Osteoblast (primary cell): ENCODE measurements around the gene DYRK1B. TPM values are rescaled to one million over a fixed set of nuclear protein-coding genes. Genes with fewer than 3 reads are reported as not detected.

Experiments used
- DNase-seq: peaks from one replicate; pipeline ENCODE4 v3.0.0; 2011; ENCODE audit warnings: low spot score, mixed read lengths; ENCODE audit not compliant: insufficient read length; ENCODE audit errors: missing footprints
- H2AFZ ChIP-seq: 2 replicates; pipeline ENCODE4 v1.6.0; 2011; ENCODE audit warnings: mild to moderate bottlenecking, low read length
- H3K27ac ChIP-seq: 2 replicates; pipeline ENCODE4 v1.5.1; 2011; ENCODE audit warnings: mild to moderate bottlenecking, low read depth, low read length, moderate library complexity
- H3K27me3 ChIP-seq: 2 replicates; pipeline ENCODE4 v1.6.0; 2012; ENCODE audit warnings: mild to moderate bottlenecking, control low read depth, inconsistent platforms, low read length, moderate library complexity; ENCODE audit not compliant: insufficient read depth
- H3K36me3 ChIP-seq: 2 replicates; pipeline ENCODE4 v1.5.1; 2011; ENCODE audit warnings: mild to moderate bottlenecking, low read length, control low read depth, moderate library complexity; ENCODE audit not compliant: insufficient read depth
- H3K4me1 ChIP-seq: 2 replicates; pipeline ENCODE4 v1.5.1; 2011; ENCODE audit warnings: mild to moderate bottlenecking, low read length, control low read depth, moderate library complexity; ENCODE audit not compliant: insufficient read depth
- H3K4me2 ChIP-seq: 2 replicates; pipeline ENCODE4 v1.6.0; 2011; ENCODE audit warnings: mild to moderate bottlenecking, low read length; ENCODE audit not compliant: insufficient read depth
- H3K4me3 ChIP-seq: fragments of 200-600 bp; sonication (generic); 3 replicates; pipeline ENCODE4 v1.5.1; 2012; ENCODE audit warnings: mild to moderate bottlenecking, low read length, inconsistent platforms; ENCODE audit not compliant: insufficient read depth
- H3K79me2 ChIP-seq: 2 replicates; pipeline ENCODE4 v1.6.0; 2012; ENCODE audit warnings: mild to moderate bottlenecking, low read length, control low read depth, inconsistent platforms; ENCODE audit not compliant: insufficient read depth
- H3K9me3 ChIP-seq: 2 replicates; pipeline ENCODE4 v1.5.1; 2011; ENCODE audit warnings: low read depth, low read length, control low read depth
- H4K20me1 ChIP-seq: 2 replicates; pipeline ENCODE4 v1.6.0; 2012; ENCODE audit warnings: mild to moderate bottlenecking, low read length, control low read depth; ENCODE audit not compliant: insufficient read depth
- total RNA-seq: library from RNA; depleted of rRNA; stranded (reverse); fragments of >200 nt; gene quantifications from 2 replicates; pipeline ENCODE4 v1.2.3, GENCODE V29; 2012
- TF ChIP-seq, protein P1 (sequence below): IDR thresholded peaks from 2 replicates; pipeline ENCODE4 v1.5.1; 2011; ENCODE audit warnings: mild to moderate bottlenecking, low read depth, low read length, moderate library complexity; ENCODE audit errors: extremely low read depth

DYRK1B gene
- total RNA-seq, 1 donor: 19.5 TPM

DNA sequence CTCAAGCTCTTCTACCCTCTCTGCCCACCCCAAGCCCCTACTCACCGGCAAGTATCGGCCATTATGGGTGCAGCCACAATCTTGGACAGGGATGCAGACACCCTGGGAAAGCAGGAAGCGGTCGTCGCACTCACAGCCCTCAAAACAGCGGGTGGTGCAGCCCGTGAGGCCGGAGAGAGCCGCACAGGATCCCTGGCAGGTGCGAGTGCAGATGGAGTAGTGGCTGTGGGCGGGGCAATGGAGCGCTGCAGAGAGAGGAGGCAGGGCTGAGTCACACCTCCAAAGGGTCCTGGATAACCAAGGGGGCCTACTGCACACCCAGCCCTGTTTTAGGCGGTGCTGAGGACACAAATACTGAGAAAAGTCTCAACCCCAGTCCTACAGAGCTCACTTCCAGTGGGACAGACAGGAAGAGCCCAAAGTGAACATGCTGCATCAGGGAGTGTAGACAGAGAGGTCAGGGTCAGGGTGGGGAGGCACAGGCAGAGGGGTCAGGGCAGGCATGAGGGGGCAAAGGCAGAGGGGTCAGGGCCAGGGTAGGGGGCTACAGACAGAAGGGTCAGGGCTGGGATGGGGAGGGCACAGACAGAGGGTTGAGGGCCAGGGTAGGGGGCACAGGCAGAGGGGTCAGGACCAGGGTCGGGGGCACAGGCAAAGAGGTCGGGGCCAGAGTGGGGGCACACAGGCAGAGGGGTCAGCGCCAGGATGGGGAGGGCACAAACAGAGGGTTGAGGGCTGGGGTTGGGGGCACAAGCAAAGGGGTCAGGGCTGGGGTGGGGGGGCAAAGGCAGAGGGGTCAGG lies 36.4 kb upstream of the DYRK1B start:
- no peak overlapping the region for H3K4me2 ChIP-seq
- no peak overlapping the region for H2AFZ ChIP-seq
- TF ChIP-seq, protein P1, sequence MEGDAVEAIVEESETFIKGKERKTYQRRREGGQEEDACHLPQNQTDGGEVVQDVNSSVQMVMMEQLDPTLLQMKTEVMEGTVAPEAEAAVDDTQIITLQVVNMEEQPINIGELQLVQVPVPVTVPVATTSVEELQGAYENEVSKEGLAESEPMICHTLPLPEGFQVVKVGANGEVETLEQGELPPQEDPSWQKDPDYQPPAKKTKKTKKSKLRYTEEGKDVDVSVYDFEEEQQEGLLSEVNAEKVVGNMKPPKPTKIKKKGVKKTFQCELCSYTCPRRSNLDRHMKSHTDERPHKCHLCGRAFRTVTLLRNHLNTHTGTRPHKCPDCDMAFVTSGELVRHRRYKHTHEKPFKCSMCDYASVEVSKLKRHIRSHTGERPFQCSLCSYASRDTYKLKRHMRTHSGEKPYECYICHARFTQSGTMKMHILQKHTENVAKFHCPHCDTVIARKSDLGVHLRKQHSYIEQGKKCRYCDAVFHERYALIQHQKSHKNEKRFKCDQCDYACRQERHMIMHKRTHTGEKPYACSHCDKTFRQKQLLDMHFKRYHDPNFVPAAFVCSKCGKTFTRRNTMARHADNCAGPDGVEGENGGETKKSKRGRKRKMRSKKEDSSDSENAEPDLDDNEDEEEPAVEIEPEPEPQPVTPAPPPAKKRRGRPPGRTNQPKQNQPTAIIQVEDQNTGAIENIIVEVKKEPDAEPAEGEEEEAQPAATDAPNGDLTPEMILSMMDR: no peak
- H3K27ac ChIP-seq: no peak overlapping the region
- no peaks in the 10 kb centered on the region for H3K36me3 ChIP-seq
- no peak overlapping the region for H3K4me3 ChIP-seq
- H4K20me1 ChIP-seq: no peaks in the 10 kb centered on the region
- H3K4me1 ChIP-seq: no peaks in the 10 kb centered on the region
- H3K27me3 ChIP-seq: no peaks in the 10 kb centered on the region
- H3K79me2 ChIP-seq: no peaks in the 10 kb centered on the region
- DNase-seq: peak; percentile 87
- no peaks in the 10 kb centered on the region for H3K9me3 ChIP-seq

GRCh38 chr19:39867952-39868351 lies 34.0 kb upstream of the DYRK1B start:
- no peaks in the 10 kb centered on the region for H3K36me3 ChIP-seq
- TF ChIP-seq, protein P1: no peak
- H3K79me2 ChIP-seq: no peaks in the 10 kb centered on the region
- H4K20me1 ChIP-seq: no peaks in the 10 kb centered on the region
- DNase-seq: no peak
- H2AFZ ChIP-seq: no peak overlapping the region
- no peak overlapping the region for H3K4me3 ChIP-seq
- H3K27ac ChIP-seq: no peak overlapping the region
- no peaks in the 10 kb centered on the region for H3K9me3 ChIP-seq
- H3K27me3 ChIP-seq: no peaks in the 10 kb centered on the region
- no peak overlapping the region for H3K4me2 ChIP-seq
- H3K4me1 ChIP-seq: no peaks in the 10 kb centered on the region

GRCh38 chr19:39867133-39867532 lies 33.2 kb upstream of the DYRK1B start:
- DNase-seq: no peak
- TF ChIP-seq, protein P1: no peak
- H3K36me3 ChIP-seq: no peaks in the 10 kb centered on the region
- H3K27me3 ChIP-seq: no peaks in the 10 kb centered on the region
- H3K27ac ChIP-seq: no peak overlapping the region
- H3K4me2 ChIP-seq: no peak overlapping the region
- no peak overlapping the region for H3K4me3 ChIP-seq
- no peaks in the 10 kb centered on the region for H3K79me2 ChIP-seq
- H3K4me1 ChIP-seq: no peaks in the 10 kb centered on the region
- H2AFZ ChIP-seq: no peak overlapping the region
- H4K20me1 ChIP-seq: no peaks in the 10 kb centered on the region
- no peaks in the 10 kb centered on the region for H3K9me3 ChIP-seq

- no peaks in the 10 kb centered on the region for H3K79me2 ChIP-seq
- H4K20me1 ChIP-seq: no peaks in the 10 kb centered on the region
- H3K9me3 ChIP-seq: no peaks in the 10 kb centered on the region
- TF ChIP-seq, protein P1: no peak
- no peak for DNase-seq
- no peak overlapping the region for H3K27ac ChIP-seq
- H3K36me3 ChIP-seq: no peaks in the 10 kb centered on the region
- no peaks in the 10 kb centered on the region for H3K4me1 ChIP-seq
- H2AFZ ChIP-seq: no peak overlapping the region
- H3K27me3 ChIP-seq: no peaks in the 10 kb centered on the region
- H3K4me2 ChIP-seq: no peak overlapping the region
- no peak overlapping the region for H3K4me3 ChIP-seq
Measured at GRCh38 chr19:39865953-39866352, 32.0 kb upstream of the DYRK1B start.
